Measurements from ENCODE around the gene FSTL4.

Gene FSTL4

DNA sequence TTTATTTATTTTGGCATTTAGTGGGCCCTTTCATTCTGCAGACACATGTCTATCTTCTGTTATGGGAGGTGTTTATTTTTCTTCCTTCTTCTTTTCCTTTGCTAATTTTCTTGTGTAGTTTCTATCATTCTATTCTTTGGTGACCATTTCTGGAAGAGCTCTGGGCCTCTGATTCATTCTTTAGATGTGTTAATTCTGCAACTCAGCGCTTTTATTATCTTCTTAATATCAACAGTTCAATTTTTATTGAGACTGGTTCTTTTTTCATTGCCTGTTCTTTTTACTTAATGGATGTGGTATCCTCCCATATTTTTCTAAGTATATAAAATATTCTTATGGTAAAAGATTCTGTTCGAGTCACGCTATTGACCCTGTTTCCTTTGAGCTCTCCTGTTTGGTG, 448.5 kb downstream of the FSTL4 start:
- DNase-seq (ENCODE audit: low spot score), result no peak

DNA sequence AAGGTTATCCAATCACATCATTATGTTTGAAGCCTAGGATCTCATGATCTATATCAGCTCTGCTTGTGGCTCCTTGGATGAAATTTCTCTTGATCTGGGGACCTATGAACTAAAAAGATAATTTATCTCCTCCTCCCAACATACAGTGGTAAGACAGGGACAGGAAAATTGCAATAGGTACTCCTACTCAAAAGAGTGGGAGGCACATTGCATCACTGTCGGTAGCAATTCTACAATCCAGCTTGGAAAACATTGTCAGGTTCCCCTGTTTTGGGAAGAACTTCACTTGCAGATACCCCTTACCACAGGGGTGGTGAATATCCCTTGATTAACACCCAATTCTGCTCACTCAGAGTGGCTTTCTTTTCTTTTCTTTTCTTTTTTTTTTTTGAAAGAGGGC, 452.8 kb downstream of the FSTL4 start:
- DNase-seq (ENCODE audit: low spot score), result no peak

DNA sequence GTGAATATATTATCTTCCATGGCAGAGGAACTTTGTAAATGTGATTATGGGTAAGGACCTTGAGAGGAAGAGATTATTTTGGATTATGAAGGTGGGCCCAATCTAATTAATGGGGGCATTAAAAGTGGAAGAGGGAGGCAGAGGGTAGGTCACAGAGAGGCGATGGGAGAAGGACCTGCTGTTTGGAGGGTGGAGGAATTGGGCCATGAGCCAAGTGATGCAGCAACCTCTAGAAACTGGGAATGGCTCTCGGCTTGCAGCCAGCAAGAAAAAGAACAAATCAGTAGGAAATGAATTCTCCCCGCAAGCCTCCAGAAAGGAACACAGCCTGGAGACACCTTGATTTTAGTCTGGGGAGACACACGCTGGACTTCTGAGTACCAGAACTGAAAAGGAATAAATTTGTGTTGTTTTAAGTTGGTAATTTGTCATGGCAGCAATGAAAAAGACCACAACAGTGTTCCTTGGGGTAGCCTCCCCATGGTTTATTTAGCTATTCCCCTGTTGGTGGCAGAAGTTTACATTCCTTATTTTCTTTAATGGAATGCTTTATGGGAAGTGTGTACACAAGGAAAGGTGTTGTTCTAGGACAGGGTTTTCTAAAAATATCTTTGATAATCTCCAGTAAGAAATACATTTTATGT, 456.9 kb downstream of the FSTL4 start:
- no peak for DNase-seq (ENCODE audit: low spot score)

DNA sequence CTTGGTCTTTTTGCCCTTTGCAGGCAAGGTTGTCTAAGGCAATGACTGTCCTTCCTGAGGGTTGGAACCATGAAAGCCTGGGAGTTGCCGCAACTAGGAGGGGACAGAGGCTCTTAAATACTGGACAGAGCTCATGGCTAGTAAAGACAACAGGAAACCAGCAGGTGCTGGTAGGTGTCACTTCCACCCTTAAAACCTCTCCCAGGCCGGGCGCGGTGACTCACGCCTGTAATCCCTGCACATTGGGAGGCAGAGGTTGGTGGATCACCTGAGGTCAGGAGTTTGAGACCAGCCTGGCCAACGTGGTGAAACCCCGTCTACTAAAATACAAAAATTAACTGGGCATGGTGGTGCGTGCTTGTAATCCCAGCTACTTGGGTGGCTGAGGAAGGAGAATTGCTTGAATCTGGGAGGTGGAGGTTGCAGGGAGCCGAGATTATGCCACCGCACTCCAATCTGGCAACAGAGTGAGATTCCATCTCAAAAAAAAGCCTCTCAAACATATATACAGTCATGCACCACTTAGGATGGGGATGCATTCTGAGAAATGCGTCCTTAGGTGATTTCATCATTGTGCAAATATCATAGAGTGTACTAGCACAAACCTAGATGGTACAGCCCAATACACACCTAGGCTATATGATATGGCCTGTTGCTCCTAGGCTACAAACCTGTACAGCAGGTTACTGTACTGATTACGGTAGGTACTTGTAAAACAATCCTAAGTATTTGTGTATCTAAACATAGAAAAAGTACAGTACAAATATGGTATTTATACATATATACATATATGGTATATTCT, 457.9 kb downstream of the FSTL4 start:
- DNase-seq (ENCODE audit: low spot score), result no peak

DNA sequence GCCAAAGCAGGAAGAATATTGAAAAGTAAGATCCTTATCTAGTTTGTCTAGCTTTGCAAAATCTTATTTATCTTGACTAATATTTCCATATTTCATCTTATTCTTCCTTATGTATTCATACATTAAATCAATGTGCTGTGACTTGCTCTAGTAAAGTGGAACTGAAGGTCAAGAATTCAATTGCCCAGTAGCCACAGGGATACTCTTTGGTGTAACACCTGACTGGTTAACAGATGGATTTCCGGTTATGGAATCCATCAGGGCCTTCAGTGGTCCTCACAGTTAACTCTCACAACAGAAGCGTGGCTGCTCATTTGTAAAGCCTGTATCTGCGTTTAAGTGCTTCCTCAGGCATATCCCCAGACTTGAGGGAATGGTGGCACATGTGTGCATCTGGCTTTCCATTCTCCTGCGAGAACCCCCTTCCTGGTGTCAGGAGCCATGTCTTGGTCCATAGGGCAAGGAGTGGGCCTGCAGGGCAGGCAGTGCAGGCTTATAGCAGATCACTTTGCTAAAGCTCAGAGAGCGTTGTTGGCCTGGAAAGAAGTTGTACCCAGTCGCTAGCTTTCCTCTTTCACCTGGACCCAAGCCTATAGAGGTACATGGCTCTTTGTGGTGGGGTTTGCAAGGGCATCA, 461.3 kb downstream of the FSTL4 start:
- DNase-seq (ENCODE audit: low spot score), result no peak

DNA sequence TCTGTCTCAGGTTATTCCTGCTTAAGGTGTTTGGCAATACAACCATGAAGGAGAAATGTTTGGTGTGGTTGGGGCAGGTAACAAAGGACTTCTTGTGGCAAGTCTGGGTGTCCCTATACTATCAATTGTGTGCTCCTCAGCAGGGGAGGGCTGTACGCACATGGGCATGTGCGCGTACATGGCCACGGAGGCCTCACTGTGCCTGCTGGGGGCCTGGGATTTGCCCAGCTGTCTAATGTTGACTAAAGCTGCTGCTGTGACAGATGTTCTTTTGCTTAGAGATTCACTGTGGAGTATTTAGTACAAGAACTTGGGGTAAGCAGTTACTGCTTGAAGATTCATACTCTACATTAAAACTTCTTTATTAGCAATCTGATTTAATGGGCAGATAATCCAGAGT, 463.0 kb downstream of the FSTL4 start:
- DNase-seq (ENCODE audit: low spot score), result no peak

DNA sequence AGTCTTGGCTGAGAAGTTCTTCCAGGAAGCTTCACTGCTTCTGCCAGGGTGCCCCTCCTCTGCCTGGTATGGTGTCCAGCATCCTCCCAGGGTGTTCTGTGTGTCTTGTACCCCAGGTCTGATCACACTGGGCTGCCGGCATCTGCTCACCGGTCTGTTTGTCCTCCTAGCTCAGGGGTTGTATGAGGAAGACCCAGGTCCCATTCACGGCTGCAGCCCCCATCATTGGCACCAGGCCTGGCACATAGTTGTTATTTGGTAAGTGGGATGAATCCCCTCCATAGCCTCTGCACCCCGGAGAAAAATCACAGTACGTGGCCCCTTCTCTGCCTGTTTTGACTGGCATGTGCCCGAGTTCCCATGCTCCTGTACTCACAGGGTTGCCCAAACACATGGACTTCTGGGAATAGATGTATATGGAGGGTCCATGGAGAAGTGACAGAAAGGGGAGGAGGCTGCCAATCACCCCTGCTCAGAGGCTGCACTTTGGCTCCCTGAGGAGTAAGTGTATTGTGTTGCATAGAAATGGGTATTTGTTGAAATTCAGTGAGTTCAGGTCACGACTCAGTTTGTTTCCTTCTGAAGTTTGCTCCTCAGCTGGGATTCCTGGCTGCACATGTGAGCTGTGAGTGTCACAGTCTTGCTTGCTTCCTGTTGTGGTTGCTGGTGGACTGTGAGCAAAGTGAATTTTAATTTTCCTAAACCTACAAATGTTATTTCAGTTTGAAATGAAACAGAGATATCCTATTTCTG, 464.4 kb downstream of the FSTL4 start:
- DNase-seq (ENCODE audit: low spot score), result no peak

DNA sequence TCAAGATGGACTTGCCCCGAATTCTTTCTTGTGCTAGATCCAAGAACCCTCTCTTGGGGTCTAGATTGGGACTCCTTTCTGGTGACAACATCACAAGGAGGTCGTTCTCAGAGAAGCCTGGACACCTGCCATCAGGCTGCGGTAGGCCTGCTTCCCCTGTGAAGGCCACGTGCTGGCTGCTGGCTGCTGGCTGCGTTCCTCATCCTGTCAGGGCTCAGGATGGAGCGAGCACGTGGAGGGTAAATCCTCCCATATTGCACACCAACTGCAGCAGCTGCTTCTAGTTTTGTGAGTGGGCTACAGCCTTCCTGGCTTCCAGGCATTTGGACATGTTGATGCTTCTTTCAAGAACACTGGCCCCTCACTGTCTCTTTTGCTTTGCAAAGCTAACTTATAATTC, 464.9 kb downstream of the FSTL4 start:
- DNase-seq (ENCODE audit: low spot score), result no peak

Data from CD4-positive, alpha-beta T cell treated with Interleukin-6 at 100 ng/mL for 8 hours (primary cell).